DMS 273 (cell line): ENCODE results near the gene CRACDL.

ENCODE experiments used
- DNase-seq: peaks from one replicate; lab custom pipeline; 2025; ENCODE audit not compliant: unreplicated experiment; lab: John Stamatoyannopoulos, UW

Gene CRACDL

DNA sequence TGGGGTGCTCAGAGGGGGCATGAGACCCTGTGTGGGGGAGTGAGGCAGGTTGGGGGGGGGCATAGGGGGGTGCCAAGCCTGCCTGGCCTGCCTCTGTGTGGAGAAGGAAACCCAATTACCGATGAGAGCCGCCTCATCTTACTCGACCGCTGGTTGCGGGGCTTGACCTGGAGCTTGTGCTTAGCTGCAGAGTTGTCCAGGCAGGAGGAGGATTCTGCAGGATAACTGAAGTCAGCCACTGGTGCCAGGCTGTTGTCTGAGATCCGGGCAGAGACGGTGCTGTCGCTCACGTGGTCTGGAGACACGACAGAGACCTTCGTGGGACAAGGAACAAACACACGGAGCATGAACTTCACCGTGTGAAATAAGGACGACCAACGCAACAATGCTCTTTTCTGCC is 109.2 kb downstream of the CRACDL start:
- DNase-seq, result no peak

- no peak for DNase-seq
Observed at GRCh38 chr2:98825858-98826257, 110.2 kb downstream of the CRACDL start.

DNA sequence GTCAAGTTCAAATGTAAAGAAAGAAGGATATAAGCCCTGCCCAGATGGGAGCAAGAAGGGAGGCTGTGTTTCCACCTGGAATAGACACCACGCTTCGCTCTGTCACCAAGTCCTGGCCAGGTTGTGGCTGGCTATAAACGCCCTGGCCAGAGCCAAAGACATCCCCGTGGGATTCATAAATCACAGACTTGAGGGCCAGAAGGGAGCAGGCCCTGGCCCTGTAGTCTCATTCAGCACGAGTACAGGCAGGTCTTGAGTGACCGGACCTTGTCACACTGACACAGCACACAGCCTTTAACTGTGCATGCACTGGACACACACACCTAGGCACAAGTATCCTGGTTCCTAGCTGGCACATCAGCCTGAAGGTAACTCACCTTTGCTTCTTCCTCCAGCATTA is 110.6 kb downstream of the CRACDL start:
- DNase-seq, result no peak

DNA sequence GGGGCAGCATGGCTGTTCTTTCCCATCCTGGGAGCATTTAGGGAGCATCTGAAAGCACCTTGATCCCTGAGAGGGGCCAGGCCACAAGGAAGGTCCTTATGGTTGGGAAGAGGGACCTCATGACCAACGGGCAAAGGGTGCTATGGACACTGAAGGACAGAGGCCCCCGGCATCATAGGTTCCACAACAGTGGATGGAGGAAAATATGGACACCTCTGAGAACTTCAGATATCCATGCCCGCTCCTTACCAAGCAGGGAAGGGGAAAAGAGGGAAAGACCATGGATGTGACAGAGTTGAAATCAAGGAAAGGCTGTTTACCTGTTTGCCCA is 111.0 kb downstream of the CRACDL start:
- DNase-seq, result no peak

DNA sequence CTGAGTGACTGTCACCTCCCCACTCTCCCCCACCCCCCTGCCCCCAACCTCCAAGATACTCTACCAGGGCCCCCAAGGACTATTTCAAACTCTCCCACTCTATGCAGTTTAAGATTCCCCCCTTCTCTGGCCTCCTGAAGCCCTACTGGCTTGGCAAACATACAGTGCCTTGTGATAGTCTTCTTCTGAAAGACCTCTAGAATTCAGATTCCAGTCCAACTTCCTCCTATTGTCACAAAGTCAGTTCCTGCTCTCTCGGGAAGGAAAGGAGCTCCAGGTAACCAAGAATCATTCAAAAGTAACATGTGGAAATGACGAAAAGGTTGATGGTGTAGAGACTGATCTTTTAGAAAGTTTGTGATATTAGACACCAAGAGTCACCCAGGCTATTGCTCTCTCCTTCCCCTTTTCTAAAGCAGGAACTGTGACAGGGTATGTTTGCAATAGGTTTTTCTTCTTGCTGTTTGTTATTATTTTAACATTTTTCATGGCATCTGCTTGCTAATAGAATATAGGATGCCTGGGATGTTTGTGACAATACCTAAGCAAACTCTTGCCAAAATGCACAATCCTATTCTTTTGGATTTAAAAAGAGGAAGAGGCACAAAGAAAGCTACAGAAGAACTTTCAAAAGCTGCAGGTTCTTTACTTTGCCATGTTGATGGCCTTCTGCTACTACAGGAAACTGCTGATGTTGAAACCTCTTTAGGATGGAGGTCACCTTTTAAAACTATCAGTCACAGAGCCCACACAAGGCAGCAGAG is 111.6 kb downstream of the CRACDL start:
- no peak for DNase-seq

DNA sequence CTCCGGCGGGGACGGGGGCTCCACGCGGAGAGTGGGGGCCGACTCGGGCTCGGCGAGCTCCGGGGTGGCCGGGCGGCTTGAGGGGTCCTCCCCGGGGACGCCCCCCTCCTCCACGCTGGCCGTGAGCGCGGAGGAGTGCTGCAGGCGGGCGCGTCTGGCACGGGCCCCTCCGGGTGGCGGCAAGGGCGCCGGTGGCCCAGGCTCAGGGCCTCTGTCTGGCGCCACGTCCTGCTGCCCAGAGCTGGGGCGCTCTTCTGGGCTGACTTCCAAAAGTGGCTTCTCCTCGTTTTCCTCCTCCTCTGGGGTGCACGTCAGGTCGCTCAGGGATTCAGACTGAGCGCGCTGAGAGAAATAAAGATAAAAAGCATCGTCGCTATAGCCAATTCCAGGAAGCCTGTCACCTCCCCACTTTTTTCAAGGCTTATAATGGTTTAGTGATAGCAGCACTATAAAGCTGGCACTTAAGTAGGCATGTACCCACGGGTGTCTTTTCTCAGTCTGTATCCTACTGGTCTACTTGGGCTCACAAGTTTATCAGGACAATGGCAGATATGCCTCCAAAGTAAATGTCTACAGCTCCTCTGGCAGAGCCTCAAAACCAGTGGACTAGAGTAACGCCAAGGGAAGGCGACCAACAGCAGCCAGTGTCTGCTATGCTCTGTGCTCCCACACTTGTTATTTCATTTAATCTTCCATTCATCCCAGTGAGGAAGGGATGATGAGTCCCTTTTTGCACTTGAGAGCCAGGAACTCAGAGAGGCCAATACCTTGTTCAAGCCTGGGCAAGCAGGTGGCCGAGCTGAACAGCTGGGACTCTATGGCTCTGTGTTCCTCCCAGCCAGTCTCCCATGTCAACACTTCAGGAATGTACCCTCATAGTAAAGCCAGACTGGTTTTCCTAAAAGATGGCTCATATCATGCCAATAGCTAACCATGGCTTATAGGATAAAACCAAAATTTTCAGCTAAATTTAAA is 112.5 kb downstream of the CRACDL start:
- no peak for DNase-seq

- DNase-seq, result no peak
Observed at GRCh38 chr2:98822301-98823164, 113.5 kb downstream of the CRACDL start.

DNA sequence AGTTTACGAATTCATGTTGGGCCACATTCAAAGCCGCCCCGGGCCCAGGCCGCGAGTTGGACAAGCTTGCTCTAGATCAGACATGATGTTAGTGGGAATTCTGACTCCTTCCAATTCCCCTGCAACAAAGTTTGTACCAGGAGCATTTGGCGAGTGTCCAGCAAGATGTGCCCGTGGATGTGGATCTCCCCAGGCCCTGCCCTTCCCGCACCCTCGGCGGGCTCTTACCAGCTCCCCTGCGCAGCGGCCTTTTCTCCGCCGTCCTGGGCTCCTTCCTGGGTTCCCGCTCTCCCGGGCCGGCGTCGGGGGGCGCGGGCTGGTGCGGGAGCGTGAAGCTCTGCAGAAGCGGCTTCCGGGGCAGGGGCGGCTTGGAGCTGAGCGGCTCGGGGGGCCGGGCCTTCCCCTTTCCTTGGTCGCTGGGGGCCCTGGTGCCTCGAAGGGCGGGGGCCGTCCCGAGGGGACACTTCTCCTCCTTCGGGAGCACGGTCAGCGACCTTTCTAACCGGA is 114.3 kb downstream of the CRACDL start:
- no peak for DNase-seq

DNA sequence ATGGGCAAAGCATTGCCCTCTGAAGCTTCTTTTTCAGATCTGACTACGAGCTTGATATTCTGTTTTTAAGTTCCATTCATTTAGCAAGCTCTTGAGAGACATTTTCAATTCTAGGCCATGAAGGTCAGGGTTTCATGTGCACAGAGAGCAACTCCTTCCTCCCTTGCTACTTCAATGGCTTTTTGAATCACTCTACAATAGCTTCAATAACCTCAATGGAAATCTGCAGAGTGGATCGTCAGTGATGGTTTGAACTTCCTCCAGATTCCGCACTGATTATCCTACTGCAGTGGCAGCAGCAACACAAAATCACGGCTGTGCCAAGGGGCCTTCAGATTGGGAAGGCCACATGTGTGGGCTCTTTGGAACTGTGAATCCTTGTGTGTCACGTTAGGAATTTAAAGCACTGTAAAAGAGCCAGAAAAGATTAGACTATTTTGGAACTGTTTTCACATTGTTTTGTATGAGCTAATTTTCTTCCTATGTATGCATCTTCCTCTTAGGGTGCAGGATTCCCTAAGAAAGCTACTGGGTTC is 116.7 kb downstream of the CRACDL start:
- no peak for DNase-seq

DNA sequence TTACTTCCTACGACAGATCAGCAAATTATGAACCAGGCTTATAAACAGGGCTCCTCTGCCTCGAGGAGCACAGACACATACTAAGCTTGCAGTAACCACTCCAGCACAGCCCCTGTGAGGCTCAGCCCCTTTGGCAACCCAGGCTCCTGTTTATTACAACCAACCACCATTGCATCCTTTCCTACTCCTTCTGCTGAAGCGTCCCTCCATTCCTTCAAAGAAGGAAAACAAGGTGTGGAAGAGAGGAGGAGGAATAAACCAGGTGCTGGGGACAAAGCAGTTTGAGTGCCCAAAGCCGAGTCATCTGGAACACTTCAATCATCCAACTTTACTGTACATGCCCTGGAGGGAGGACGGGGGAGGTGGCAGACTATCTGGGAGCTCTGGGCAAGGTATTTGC is 117.9 kb downstream of the CRACDL start:
- DNase-seq, result no peak

GRCh38 chr2:98816281-98816680 is 119.7 kb downstream of the CRACDL start:
- no peak for DNase-seq

- no peak for DNase-seq
Observed at GRCh38 chr2:98815795-98816194, 120.2 kb downstream of the CRACDL start.

DNA sequence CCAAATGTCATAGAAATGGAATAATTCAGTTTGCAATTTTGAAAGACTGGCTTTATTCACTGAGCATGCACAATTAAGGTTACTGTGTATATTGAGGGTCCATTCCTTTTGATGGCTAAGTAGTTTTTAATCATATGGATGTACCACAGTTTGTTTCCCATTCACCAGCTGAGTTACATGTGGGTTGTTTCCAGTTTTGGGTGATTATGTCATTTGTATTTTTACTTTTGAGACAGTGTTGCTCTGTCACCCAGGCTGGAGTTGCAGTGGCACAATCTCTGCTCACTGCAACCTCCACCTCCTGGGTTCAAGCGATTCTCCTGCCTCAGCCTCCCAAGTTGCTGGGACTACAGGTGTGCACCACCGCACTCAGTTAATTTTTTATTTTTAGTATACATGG is 124.3 kb downstream of the CRACDL start:
- no peak for DNase-seq

GRCh38 chr2:98810588-98810928 is 125.5 kb downstream of the CRACDL start:
- DNase-seq, result no peak

- DNase-seq, result no peak
Observed at GRCh38 chr2:98809878-98810587, 126.0 kb downstream of the CRACDL start.

GRCh38 chr2:98809116-98809515 is 126.9 kb downstream of the CRACDL start:
- DNase-seq, result no peak

GRCh38 chr2:98808546-98808945 is 127.5 kb downstream of the CRACDL start:
- no peak for DNase-seq

DNA sequence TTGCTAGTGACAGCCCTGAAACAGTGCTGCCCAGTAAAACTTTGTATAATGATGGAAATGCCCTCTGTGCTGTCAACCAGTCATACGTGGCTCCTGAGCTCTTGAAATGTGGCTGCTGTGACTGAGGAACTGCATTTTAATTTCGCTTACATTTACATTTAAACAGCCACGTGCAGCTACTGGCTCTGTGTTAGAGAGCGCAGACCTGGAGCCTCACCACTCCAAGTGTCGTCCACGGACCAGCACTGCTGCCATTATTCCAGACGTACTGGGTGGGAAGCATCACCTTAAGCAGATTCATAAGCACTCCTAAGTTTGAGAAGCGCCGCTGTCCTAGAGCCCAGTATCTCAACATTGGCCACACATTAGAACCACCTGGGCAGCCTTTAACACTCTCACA is 128.1 kb downstream of the CRACDL start:
- no peak for DNase-seq

- DNase-seq, result no peak
Observed at GRCh38 chr2:98807221-98807620, 128.8 kb downstream of the CRACDL start.

DNA sequence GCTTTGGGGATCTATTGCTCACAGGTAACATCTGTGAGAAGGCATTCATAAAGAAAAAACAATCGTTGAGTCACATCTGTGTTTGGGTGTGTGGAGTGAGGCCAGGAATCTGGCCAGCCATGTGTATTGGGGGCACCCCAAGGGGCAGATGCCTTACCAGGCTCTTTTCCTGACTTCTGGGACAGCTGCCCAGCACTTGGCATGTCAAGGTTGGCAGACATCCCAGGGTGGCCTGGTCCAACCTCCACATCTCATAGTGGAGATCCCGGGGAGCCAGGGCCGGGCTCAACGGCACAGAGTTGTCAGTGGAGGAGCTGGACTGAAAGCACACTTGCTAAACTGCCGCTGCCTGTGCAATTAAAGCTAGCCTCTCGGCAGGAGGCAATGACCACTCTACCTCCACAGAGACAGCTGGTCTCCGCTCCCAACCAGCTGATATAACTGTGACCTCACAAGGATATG is 129.8 kb downstream of the CRACDL start:
- peak; percentile 96 for DNase-seq
